Activated T-helper 2 cell treated with anti-CD3 and anti-CD28 coated beads, Interferon-gamma antibody, Interleukin-2, Interleukin-4, amounts not matched to agents 10 μg/mL and 5 μg/mL and 100 μg/mL, durations not matched to agents 14 hours and 24 hours and 36 hours (primary cell): ENCODE measurements around the gene NTSR1. TPM values are rescaled to one million over a fixed set of nuclear protein-coding genes. Genes with fewer than 3 reads are reported as not detected.

ENCODE experiments used
- DNase-seq: peaks from one replicate; pipeline ENCODE4 v3.0.0; 2021; ENCODE audit warnings: low spot score
- H3K27ac Mint-ChIP-seq: one replicate; pipeline ENCODE4 v1.8.0; 2021; ENCODE audit warnings: mixed read lengths
- H3K27me3 Mint-ChIP-seq: one replicate; pipeline ENCODE4 v1.8.0; 2021; ENCODE audit warnings: low read depth, mixed read lengths
- H3K36me3 Mint-ChIP-seq: one replicate; pipeline ENCODE4 v1.8.0; 2021; ENCODE audit warnings: low read depth, mixed read lengths
- H3K4me1 Mint-ChIP-seq: one replicate; pipeline ENCODE4 v1.8.0; 2021; ENCODE audit warnings: low read depth, mixed read lengths
- H3K4me3 Mint-ChIP-seq: one replicate; pipeline ENCODE4 v1.8.0; 2021; ENCODE audit warnings: low read depth, mild to moderate bottlenecking, moderate library complexity, mixed read lengths
- H3K9me3 Mint-ChIP-seq: one replicate; pipeline ENCODE4 v1.8.0; 2021; ENCODE audit warnings: mixed read lengths
- intact Hi-C: fragments of 100-400 bp; cut with micrococcal nuclease; formaldehyde crosslinking; loops from one replicate; pipeline ENCODE4 v1.15.1; 2023
- total RNA-seq: library from RNA; stranded (reverse); gene quantifications from 2 replicates; pipeline ENCODE4 v1.2.3, GENCODE V29; 2022

NTSR1 gene
- total RNA-seq, 1 donor from 2014 or later = not detected

GRCh38 chr20:62795023-62795761 is 86.6 kb downstream of the NTSR1 start:
- Mint-ChIP-seq H3K27ac (peak overlapping the region; percentile 94), H3K27me3 (no peaks in the 10 kb centered on the region), H3K36me3 (peaks cover 28% of the 10 kb centered on the region), H3K4me3 (peak overlapping the region; percentile 82), H3K4me1 (peaks cover 28% of the 10 kb centered on the region), H3K9me3 (no peaks in the 10 kb centered on the region)
- DNase-seq = peak; percentile 64
- intact Hi-C loops = loop anchor here (2.0 to 5.0 kb wide), 3 partner anchors 18 to 152 kb away; partner anchors contain the start of genes GID8 and SLCO4A1

GRCh38 chr20:62796699-62797491 is 88.3 kb downstream of the NTSR1 start:
- H3K36me3 Mint-ChIP-seq = peaks cover 33% of the 10 kb centered on the region
- intact Hi-C loops = loop anchor here (5.0 kb wide), 1 partner anchor 140 kb away; the partner anchor contains the start of gene GID8
- H3K4me3 Mint-ChIP-seq = peak overlapping the region; percentile 83
- H3K27me3 Mint-ChIP-seq = no peaks in the 10 kb centered on the region
- no peak for DNase-seq
- peak overlapping the region; percentile 77 for H3K27ac Mint-ChIP-seq
- no peaks in the 10 kb centered on the region for H3K9me3 Mint-ChIP-seq
- H3K4me1 Mint-ChIP-seq = peaks cover 19% of the 10 kb centered on the region

- Mint-ChIP-seq H3K9me3 (no peaks in the 10 kb centered on the region), H3K36me3 (peaks cover 33% of the 10 kb centered on the region), H3K4me3 (peak overlapping the region; percentile 83), H3K27ac (peak overlapping the region; percentile 60), H3K4me1 (peaks cover 17% of the 10 kb centered on the region), H3K27me3 (no peaks in the 10 kb centered on the region)
- DNase-seq = no peak
- intact Hi-C loops = loop anchor here (5.0 kb wide), 1 partner anchor 139 kb away; the partner anchor contains the start of gene GID8
Observed at GRCh38 chr20:62797671-62798532, 89.3 kb downstream of the NTSR1 start.

GRCh38 chr20:62799036-62799435 is 90.4 kb downstream of the NTSR1 start:
- intact Hi-C loops = loop anchor here (5.0 kb wide), 1 partner anchor 138 kb away; the partner anchor contains the start of gene GID8
- H3K4me3 Mint-ChIP-seq = no peak overlapping the region
- no peak overlapping the region for H3K27ac Mint-ChIP-seq
- DNase-seq = no peak
- no peaks in the 10 kb centered on the region for H3K27me3 Mint-ChIP-seq
- H3K9me3 Mint-ChIP-seq = no peaks in the 10 kb centered on the region
- H3K36me3 Mint-ChIP-seq = peaks cover 33% of the 10 kb centered on the region
- peaks cover 15% of the 10 kb centered on the region for H3K4me1 Mint-ChIP-seq

- H3K27ac Mint-ChIP-seq = no peak overlapping the region
- no peaks in the 10 kb centered on the region for H3K9me3 Mint-ChIP-seq
- intact Hi-C loops = loop anchor here (5.0 kb wide), 1 partner anchor 138 kb away; the partner anchor contains the start of gene GID8
- no peak overlapping the region for H3K4me3 Mint-ChIP-seq
- H3K4me1 Mint-ChIP-seq = peaks cover 18% of the 10 kb centered on the region
- H3K36me3 Mint-ChIP-seq = peaks cover 33% of the 10 kb centered on the region
- DNase-seq = no peak
- no peaks in the 10 kb centered on the region for H3K27me3 Mint-ChIP-seq
Observed at GRCh38 chr20:62799459-62799858, 90.8 kb downstream of the NTSR1 start.

- peaks cover 16% of the 10 kb centered on the region for H3K4me1 Mint-ChIP-seq
- H3K36me3 Mint-ChIP-seq = peaks cover 33% of the 10 kb centered on the region
Observed at GRCh38 chr20:62799873-62800272, 91.2 kb downstream of the NTSR1 start.

GRCh38 chr20:62800314-62801259 is 92.0 kb downstream of the NTSR1 start:
- H3K4me3 Mint-ChIP-seq = no peak overlapping the region

More at GRCh38 chr20:62799873-62800272, 91.2 kb downstream of the NTSR1 start:
- Mint-ChIP-seq H3K9me3 (no peaks in the 10 kb centered on the region), H3K27me3 (no peaks in the 10 kb centered on the region), H3K27ac (no peak overlapping the region), H3K4me3 (no peak overlapping the region)
- intact Hi-C loops = loop anchor here (5.0 kb wide), 1 partner anchor 137 kb away; the partner anchor contains the start of gene GID8
- no peak for DNase-seq

GRCh38 chr20:62801284-62802010 is 92.8 kb downstream of the NTSR1 start:
- H3K27me3 Mint-ChIP-seq = no peaks in the 10 kb centered on the region
- no peak for DNase-seq
- H3K4me3 Mint-ChIP-seq = no peak overlapping the region
- no peaks in the 10 kb centered on the region for H3K9me3 Mint-ChIP-seq
- H3K4me1 Mint-ChIP-seq = peaks cover 18% of the 10 kb centered on the region
- no peak overlapping the region for H3K27ac Mint-ChIP-seq
- H3K36me3 Mint-ChIP-seq = peaks cover 39% of the 10 kb centered on the region
- intact Hi-C loops = no loop called here

More at GRCh38 chr20:62800314-62801259, 92.0 kb downstream of the NTSR1 start:
- peaks cover 16% of the 10 kb centered on the region for H3K4me1 Mint-ChIP-seq
- H3K27ac Mint-ChIP-seq = no peak overlapping the region
- intact Hi-C loops = no loop called here
- H3K9me3 Mint-ChIP-seq = no peaks in the 10 kb centered on the region
- DNase-seq = no peak
- H3K27me3 Mint-ChIP-seq = no peaks in the 10 kb centered on the region
- H3K36me3 Mint-ChIP-seq = peaks cover 33% of the 10 kb centered on the region

- Mint-ChIP-seq H3K4me3 (no peak overlapping the region), H3K27me3 (no peaks in the 10 kb centered on the region), H3K4me1 (peaks cover 21% of the 10 kb centered on the region), H3K27ac (no peak overlapping the region), H3K36me3 (peaks cover 44% of the 10 kb centered on the region), H3K9me3 (no peaks in the 10 kb centered on the region)
- no peak for DNase-seq
- intact Hi-C loops = no loop called here
Observed at GRCh38 chr20:62802026-62802712, 93.5 kb downstream of the NTSR1 start.

GRCh38 chr20:62804021-62804626 is 95.5 kb downstream of the NTSR1 start:
- peak overlapping the region; percentile 87 for H3K27ac Mint-ChIP-seq
- intact Hi-C loops = loop anchor here (1.0 kb wide), 1 partner anchor 10 kb away; no protein-coding TSS in a partner anchor
- H3K36me3 Mint-ChIP-seq = peaks cover 39% of the 10 kb centered on the region
- peak overlapping the region; percentile 89 for H3K4me3 Mint-ChIP-seq
- DNase-seq = no peak
- H3K27me3 Mint-ChIP-seq = no peaks in the 10 kb centered on the region
- peaks cover 21% of the 10 kb centered on the region for H3K4me1 Mint-ChIP-seq
- H3K9me3 Mint-ChIP-seq = no peaks in the 10 kb centered on the region
